ENCODE results near the gene CDH11. TPM values are rescaled to one million over a fixed set of nuclear protein-coding genes. Genes with fewer than 3 reads are reported as not detected.

Gene CDH11
- total RNA-seq, 4 donors from 2014 or later: 28.2 to 74.1 (median 53.2) TPM

DNA sequence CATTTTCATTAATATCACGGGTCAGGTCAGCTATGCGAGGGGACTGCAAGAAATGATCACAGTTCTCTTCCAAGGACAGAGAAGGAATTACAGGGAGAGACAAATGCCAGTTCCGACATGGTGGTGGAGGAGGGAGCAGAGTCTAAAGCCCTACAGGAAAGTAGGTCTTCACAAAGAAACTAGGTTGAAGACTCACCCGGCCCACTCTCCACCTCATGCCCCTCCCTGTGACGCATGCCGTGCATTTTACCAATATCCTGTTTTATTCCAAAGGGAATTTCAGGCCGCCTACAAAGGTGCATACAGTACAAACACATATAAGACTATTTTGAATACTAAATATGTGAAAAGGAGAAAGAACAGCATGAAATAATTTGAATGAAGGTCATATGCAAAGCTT, 56.8 kb downstream of the CDH11 start:
- DNase-seq (ENCODE audit: low spot score): no peak
- no peak for ATAC-seq (ENCODE audit: low FRiP score)
- TF ChIP-seq CTCF (IDR thresholded peaks at IDR 0.05): no peak

DNA sequence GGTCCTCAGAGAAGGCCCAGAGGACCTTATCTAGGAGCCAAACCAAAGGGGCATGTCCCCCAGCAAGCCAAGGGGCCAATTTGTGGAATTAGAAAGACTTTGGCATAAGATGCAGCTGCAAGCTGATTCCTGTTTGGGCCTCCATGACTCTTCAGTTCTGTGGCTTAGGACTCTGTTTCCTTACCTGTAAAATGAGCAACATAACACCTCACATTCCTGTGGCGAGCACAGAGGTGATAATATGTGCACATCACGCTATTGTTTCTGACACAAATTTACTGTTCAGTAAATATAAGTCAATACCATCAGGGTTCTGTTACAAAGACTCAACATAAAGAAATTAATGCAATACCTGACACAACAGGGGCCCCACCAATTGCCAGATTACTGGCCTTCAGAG, 57.7 kb downstream of the CDH11 start:
- DNase-seq (ENCODE audit: low spot score): no peak
- no peak for ATAC-seq (ENCODE audit: low FRiP score)
- TF ChIP-seq CTCF (IDR thresholded peaks at IDR 0.05): no peak

- TF ChIP-seq CTCF (IDR thresholded peaks at IDR 0.05): no peak
- ATAC-seq (ENCODE audit: low FRiP score) (no peak), DNase-seq (ENCODE audit: low spot score) (no peak)
Observed at GRCh38 chr16:65062736-65063583, 58.9 kb downstream of the CDH11 start.

DNA sequence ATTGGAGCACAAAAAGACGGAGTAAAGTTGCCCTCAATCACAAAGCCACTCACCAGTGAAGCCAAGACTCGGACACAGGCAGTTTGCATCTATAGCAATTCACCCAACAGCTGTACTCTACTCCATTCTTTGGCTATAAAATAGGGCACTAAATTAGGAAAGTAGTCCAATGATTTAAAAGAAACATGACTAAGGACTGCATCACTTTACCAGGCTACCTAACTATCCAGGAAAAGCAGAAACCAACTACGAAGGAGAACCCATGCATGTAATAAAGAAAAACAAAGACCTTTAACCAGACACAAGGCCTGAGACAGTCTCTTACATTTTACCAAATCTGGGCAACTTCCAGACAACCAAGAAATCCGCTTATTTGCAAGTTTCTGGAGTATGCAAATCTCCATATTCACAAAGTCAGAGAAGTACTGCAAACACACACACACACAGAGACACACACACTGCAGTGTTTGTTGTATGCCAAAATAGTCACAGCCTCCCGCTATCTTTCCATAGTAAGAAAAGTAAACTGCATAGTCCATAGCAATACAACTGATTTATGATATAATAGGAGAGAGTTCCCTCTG, 59.8 kb downstream of the CDH11 start:
- ATAC-seq (ENCODE audit: low FRiP score) (no peak), DNase-seq (ENCODE audit: low spot score) (no peak)
- TF ChIP-seq CTCF (IDR thresholded peaks at IDR 0.05): no peak

DNA sequence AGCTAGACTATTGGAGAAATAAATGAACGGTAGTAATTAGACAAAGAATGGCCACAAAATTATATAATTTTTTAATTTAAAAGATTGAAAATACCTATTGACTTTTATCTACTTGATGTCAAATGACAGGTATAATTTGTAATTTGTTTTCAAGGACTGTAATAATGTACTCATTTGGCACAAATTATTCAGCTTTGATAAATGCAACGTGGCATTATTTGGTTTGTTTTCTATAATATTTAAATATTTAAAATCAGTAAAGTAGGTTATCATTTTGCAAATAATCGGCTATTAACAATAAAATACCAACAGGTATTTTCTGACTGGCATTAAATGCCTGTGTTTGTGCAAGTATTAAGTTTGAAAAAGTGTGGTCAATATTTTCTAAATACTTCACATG, 60.6 kb downstream of the CDH11 start:
- ATAC-seq (ENCODE audit: low FRiP score): no peak
- no peak for DNase-seq (ENCODE audit: low spot score)
- no peak for TF ChIP-seq CTCF (IDR thresholded peaks at IDR 0.05)

GRCh38 chr16:65059406-65059980, 62.4 kb downstream of the CDH11 start:
- DNase-seq (ENCODE audit: low spot score) (no peak), ATAC-seq (ENCODE audit: low FRiP score) (no peak)
- no peak for TF ChIP-seq CTCF (IDR thresholded peaks at IDR 0.05)
